Liver (tissue), 3 donors: ENCODE data around the gene MIB1.

Source experiments
- FOXA1 ChIP-seq: IDR thresholded peaks from 2 replicates; pipeline ENCODE4 v1.6.1; 2016; ENCODE audit warnings: antibody characterized with exemption
- HNF4A ChIP-seq, 2 donors: conservative IDR thresholded peaks; 2 replicates each; pipeline ENCODE4 v1.6.1; 2016; ENCODE audit warnings: antibody characterized with exemption in 2 of 2, mild to moderate bottlenecking in 2 of 2
- JUND ChIP-seq, 2 donors: IDR thresholded peaks; 2 replicates each; pipeline ENCODE4 v1.6.1; 2016; ENCODE audit warnings: antibody characterized with exemption in 2 of 2
- RAD21 ChIP-seq, 2 donors: IDR thresholded peaks; 2 replicates each; pipeline ENCODE4 v1.6.1; 2016; ENCODE audit warnings: antibody characterized with exemption in 2 of 2, mild to moderate bottlenecking in 2 of 2
- SP1 ChIP-seq: IDR thresholded peaks from 2 replicates; pipeline ENCODE4 v1.6.1; 2018; ENCODE audit warnings: antibody characterized with exemption, mild to moderate bottlenecking
- TAF1 ChIP-seq: conservative IDR thresholded peaks from 2 replicates; pipeline ENCODE4 v1.6.1; 2016; ENCODE audit warnings: antibody characterized with exemption, mild to moderate bottlenecking
- TF ChIP-seq, protein P1 (sequence below): IDR thresholded peaks from 2 replicates; pipeline ENCODE4 v1.6.1; 2016; ENCODE audit warnings: antibody characterized with exemption
- TF ChIP-seq, protein P2 (sequence below): fragments of 150-350 bp; IDR thresholded peaks from 2 replicates; pipeline ENCODE4 v1.5.1; 2017; ENCODE audit warnings: improper control_type of control experiment, low read depth, low read length; ENCODE audit not compliant: missing input control
- TF ChIP-seq, protein P3 (sequence below): IDR thresholded peaks from 2 replicates; pipeline ENCODE4 v1.6.1; 2016; ENCODE audit warnings: antibody characterized with exemption
- TF ChIP-seq, protein P4 (sequence below): IDR thresholded peaks from 2 replicates; pipeline ENCODE4 v1.6.1; 2016; ENCODE audit warnings: antibody characterized with exemption
- donor health status: healthy.
- donor health status: healthy.

DNA sequence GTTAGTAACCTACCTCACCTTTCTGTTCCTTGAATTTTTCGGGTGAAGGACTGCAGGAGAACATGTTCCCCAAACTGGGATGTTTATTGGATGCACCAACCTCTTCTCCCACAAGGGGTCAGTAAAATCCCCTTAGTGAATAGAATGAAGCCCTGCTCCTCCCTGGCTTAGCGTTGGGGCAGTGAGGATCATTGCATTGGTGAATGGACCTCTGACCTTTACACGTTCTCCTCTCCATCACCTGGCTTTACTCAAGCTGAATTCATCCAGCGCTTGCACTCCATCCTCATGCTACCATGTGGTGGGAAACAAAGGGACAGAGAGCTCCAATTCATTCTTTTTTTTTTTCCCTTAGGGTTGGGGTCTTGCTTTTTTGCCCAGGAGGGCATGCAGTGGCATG, 157.2 kb downstream of the MIB1 start:
- TF ChIP-seq, protein P1, sequence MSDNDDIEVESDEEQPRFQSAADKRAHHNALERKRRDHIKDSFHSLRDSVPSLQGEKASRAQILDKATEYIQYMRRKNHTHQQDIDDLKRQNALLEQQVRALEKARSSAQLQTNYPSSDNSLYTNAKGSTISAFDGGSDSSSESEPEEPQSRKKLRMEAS: no peak
- TF ChIP-seq, protein P2, sequence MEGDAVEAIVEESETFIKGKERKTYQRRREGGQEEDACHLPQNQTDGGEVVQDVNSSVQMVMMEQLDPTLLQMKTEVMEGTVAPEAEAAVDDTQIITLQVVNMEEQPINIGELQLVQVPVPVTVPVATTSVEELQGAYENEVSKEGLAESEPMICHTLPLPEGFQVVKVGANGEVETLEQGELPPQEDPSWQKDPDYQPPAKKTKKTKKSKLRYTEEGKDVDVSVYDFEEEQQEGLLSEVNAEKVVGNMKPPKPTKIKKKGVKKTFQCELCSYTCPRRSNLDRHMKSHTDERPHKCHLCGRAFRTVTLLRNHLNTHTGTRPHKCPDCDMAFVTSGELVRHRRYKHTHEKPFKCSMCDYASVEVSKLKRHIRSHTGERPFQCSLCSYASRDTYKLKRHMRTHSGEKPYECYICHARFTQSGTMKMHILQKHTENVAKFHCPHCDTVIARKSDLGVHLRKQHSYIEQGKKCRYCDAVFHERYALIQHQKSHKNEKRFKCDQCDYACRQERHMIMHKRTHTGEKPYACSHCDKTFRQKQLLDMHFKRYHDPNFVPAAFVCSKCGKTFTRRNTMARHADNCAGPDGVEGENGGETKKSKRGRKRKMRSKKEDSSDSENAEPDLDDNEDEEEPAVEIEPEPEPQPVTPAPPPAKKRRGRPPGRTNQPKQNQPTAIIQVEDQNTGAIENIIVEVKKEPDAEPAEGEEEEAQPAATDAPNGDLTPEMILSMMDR: peak; percentile 70
- no peak for TF ChIP-seq SP1
- TF ChIP-seq JUND (IDR thresholded peaks at IDR 0.05): no peak
- TF ChIP-seq, protein P3, sequence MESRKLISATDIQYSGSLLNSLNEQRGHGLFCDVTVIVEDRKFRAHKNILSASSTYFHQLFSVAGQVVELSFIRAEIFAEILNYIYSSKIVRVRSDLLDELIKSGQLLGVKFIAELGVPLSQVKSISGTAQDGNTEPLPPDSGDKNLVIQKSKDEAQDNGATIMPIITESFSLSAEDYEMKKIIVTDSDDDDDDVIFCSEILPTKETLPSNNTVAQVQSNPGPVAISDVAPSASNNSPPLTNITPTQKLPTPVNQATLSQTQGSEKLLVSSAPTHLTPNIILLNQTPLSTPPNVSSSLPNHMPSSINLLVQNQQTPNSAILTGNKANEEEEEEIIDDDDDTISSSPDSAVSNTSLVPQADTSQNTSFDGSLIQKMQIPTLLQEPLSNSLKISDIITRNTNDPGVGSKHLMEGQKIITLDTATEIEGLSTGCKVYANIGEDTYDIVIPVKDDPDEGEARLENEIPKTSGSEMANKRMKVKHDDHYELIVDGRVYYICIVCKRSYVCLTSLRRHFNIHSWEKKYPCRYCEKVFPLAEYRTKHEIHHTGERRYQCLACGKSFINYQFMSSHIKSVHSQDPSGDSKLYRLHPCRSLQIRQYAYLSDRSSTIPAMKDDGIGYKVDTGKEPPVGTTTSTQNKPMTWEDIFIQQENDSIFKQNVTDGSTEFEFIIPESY: no peak
- TF ChIP-seq, protein P4, sequence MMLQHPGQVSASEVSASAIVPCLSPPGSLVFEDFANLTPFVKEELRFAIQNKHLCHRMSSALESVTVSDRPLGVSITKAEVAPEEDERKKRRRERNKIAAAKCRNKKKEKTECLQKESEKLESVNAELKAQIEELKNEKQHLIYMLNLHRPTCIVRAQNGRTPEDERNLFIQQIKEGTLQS: no peak
- TF ChIP-seq HNF4A (conservative IDR thresholded peaks at IDR 0.05): peak; percentile 42 to 60
- TF ChIP-seq RAD21 (IDR thresholded peaks at IDR 0.05): peak; percentile 82 to 88
- no peak for TF ChIP-seq FOXA1
- no peak for TF ChIP-seq TAF1
